ENCODE measurements around the gene LRRC14B. TPM values are rescaled to one million over a fixed set of nuclear protein-coding genes. Genes with fewer than 3 reads are reported as not detected.

LRRC14B gene
- total RNA-seq: not detected
- long read RNA-seq, partial matches to known transcripts: 0 of 1 reads
- long read RNA-seq, other reads (novel, unspliced or antisense): 0 of 1 reads

- H3K4me3 ChIP-seq: no peak within 1 kb of the TSS
- no peaks in the 10 kb centered on the region for H3K9me3 ChIP-seq
- H3K27me3 ChIP-seq: peaks cover 8% of the 10 kb centered on the region
- H3K4me1 ChIP-seq: peaks cover 4% of the 10 kb centered on the region
- intact Hi-C loops (cut with DNase I): no loop called here
- ATAC-seq (peak; percentile 18), DNase-seq (peak; percentile 72)
- no peak for TF ChIP-seq CTCF (IDR thresholded peaks at IDR 0.05)
- no peak within 1 kb of the TSS for H3K27ac ChIP-seq
- H3K36me3 ChIP-seq: no peaks in the 10 kb centered on the region
These were observed at the start of gene LRRC14B for GRCh38 chr5:191036-191948. TSS of gene LRRC14B (plus strand) at chr5:191495. CDS start at chr5:191539, 44 bp downstream.

- DNase-seq: no peak
- intact Hi-C loops (cut with DNase I): no loop called here
These were observed 49.5 kb upstream of the LRRC14B start for GRCh38 chr5:141761-142160.

GRCh38 chr5:142246-142810 is 49.0 kb upstream of the LRRC14B start:
- no peak overlapping the region for H3K4me3 ChIP-seq
- no peaks in the 10 kb centered on the region for H3K27me3 ChIP-seq
- TF ChIP-seq CTCF (IDR thresholded peaks at IDR 0.05): no peak
- ATAC-seq (no peak), DNase-seq (no peak)
- no peaks in the 10 kb centered on the region for H3K36me3 ChIP-seq
- no peaks in the 10 kb centered on the region for H3K4me1 ChIP-seq
- intact Hi-C loops (cut with DNase I): no loop called here
- H3K27ac ChIP-seq: no peak overlapping the region
- no peaks in the 10 kb centered on the region for H3K9me3 ChIP-seq

More at GRCh38 chr5:141761-142160, 49.5 kb upstream of the LRRC14B start:
- H3K27ac ChIP-seq: no peak overlapping the region
- H3K36me3 ChIP-seq: no peaks in the 10 kb centered on the region
- no peak for TF ChIP-seq CTCF (IDR thresholded peaks at IDR 0.05)
- H3K4me3 ChIP-seq: no peak overlapping the region
- no peaks in the 10 kb centered on the region for H3K9me3 ChIP-seq
- ATAC-seq: no peak
- no peaks in the 10 kb centered on the region for H3K27me3 ChIP-seq
- H3K4me1 ChIP-seq: no peaks in the 10 kb centered on the region

GRCh38 chr5:143041-143440 is 48.3 kb upstream of the LRRC14B start:
- H3K9me3 ChIP-seq: peaks cover 6% of the 10 kb centered on the region
- TF ChIP-seq CTCF (IDR thresholded peaks at IDR 0.05): no peak
- no peaks in the 10 kb centered on the region for H3K36me3 ChIP-seq
- intact Hi-C loops (cut with DNase I): no loop called here
- H3K27ac ChIP-seq: no peak overlapping the region
- no peaks in the 10 kb centered on the region for H3K27me3 ChIP-seq
- H3K4me3 ChIP-seq: no peak overlapping the region
- no peak for ATAC-seq
- peak; percentile 57 for DNase-seq
- no peaks in the 10 kb centered on the region for H3K4me1 ChIP-seq

- no peaks in the 10 kb centered on the region for H3K27me3 ChIP-seq
- no peaks in the 10 kb centered on the region for H3K4me1 ChIP-seq
- H3K9me3 ChIP-seq: peaks cover 6% of the 10 kb centered on the region
- intact Hi-C loops (cut with DNase I): no loop called here
- no peak for TF ChIP-seq CTCF (IDR thresholded peaks at IDR 0.05)
- no peak overlapping the region for H3K4me3 ChIP-seq
- H3K27ac ChIP-seq: no peak overlapping the region
- no peak for ATAC-seq
- no peak for DNase-seq
- H3K36me3 ChIP-seq: no peaks in the 10 kb centered on the region
These were observed 46.4 kb upstream of the LRRC14B start for GRCh38 chr5:144941-145340.

Data from upper lobe of right lung (tissue), 1 donor.